Epithelial cell of esophagus (primary cell): ENCODE results near the gene KLF13.

Source experiments
- DNase-seq: peaks from one replicate; pipeline ENCODE4 v3.0.0; 2010; ENCODE audit warnings: low read depth
- H3K4me3 ChIP-seq: 2 replicates; pipeline ENCODE4 v1.5.1; 2011; ENCODE audit warnings: mild to moderate bottlenecking, low read length, control low read depth
- TF ChIP-seq, protein P1 (sequence below): IDR thresholded peaks from 2 replicates; pipeline ENCODE4 v1.5.1; 2011; ENCODE audit warnings: low read depth, mild to moderate bottlenecking, low read length, control low read depth, inconsistent platforms; ENCODE audit not compliant: insufficient read depth; ENCODE audit errors: missing control alignments

KLF13 gene

GRCh38 chr15:31311735-31312619 lies 14.7 kb upstream of the KLF13 start:
- TF ChIP-seq, protein P1, sequence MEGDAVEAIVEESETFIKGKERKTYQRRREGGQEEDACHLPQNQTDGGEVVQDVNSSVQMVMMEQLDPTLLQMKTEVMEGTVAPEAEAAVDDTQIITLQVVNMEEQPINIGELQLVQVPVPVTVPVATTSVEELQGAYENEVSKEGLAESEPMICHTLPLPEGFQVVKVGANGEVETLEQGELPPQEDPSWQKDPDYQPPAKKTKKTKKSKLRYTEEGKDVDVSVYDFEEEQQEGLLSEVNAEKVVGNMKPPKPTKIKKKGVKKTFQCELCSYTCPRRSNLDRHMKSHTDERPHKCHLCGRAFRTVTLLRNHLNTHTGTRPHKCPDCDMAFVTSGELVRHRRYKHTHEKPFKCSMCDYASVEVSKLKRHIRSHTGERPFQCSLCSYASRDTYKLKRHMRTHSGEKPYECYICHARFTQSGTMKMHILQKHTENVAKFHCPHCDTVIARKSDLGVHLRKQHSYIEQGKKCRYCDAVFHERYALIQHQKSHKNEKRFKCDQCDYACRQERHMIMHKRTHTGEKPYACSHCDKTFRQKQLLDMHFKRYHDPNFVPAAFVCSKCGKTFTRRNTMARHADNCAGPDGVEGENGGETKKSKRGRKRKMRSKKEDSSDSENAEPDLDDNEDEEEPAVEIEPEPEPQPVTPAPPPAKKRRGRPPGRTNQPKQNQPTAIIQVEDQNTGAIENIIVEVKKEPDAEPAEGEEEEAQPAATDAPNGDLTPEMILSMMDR = no peak
- no peak overlapping the region for H3K4me3 ChIP-seq
- no peak for DNase-seq

- no peak overlapping the region for H3K4me3 ChIP-seq
- TF ChIP-seq, protein P1 = no peak
- no peak for DNase-seq
These were observed 13.4 kb upstream of the KLF13 start for GRCh38 chr15:31313223-31313622.

- TF ChIP-seq, protein P1 = no peak
- no peak for DNase-seq
- H3K4me3 ChIP-seq = no peak overlapping the region
These were observed 12.3 kb upstream of the KLF13 start for GRCh38 chr15:31314380-31314779.

DNA sequence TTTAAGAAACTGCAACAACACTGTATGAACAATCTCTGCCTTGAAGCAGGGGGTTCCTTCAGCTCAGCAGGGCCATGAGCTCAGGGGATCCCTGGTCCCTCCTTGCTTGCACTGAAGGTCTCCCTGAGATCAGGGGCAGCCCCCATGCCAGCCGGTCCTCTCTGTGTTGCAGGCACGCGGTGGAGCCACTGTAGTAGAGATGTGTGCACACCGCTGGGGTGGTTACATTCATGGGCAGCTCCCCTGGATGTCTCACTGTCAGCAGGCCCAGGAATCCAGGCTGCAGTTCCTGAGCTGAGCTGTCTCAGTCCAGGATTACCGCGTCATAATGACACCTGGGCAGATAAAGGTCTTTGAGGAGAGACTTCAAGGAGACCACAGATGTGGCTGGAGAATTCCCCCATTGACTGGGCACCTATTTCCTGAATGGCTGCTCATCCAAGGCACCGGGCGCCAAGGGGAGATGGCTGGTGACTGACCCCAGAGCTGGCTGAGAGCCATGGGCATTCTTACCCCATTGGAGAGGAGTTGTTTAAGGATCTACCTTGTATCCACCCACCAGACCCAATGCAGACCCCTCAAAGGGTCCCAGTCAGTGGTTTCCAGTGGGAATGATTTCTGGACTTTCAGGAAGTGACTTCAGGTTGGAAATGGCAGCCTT lies 10.4 kb upstream of the KLF13 start:
- TF ChIP-seq, protein P1 = no peak
- no peak for DNase-seq
- H3K4me3 ChIP-seq = no peak overlapping the region

DNA sequence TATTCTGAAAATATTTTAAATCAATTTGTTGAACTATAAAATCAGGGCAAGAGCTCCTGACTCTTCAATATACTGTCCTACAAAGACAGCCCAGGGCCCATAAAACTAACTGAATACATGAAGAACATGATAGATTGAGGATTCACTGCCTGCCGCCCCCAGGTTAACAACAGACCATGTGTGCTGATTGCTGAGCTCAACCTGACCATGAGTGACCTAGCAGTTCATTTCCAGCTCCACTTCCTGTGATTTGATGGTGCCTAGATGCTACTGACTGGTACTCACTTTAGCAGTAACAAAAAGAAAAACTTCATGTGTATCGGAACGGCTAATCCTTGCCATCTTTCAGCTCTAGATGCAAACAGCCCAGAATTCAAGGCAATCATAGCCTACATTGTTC lies 9.6 kb upstream of the KLF13 start:
- H3K4me3 ChIP-seq = no peak overlapping the region
- no peak for DNase-seq
- TF ChIP-seq, protein P1 = no peak

- no peak overlapping the region for H3K4me3 ChIP-seq
- no peak for DNase-seq
- TF ChIP-seq, protein P1 = no peak
These were observed 9.0 kb upstream of the KLF13 start for GRCh38 chr15:31317421-31318327.
